Thoracic aorta (tissue), 2 donors: Measurements from ENCODE around the gene HDAC4. TPM values are rescaled to one million over a fixed set of nuclear protein-coding genes. Genes with fewer than 3 reads are reported as not detected.

Experiments
- ATAC-seq: fragments of 150-250 bp; one replicate; pipeline ENCODE4 v1.8.0; 2017; ENCODE audit warnings: low read depth; ENCODE audit not compliant: insufficient number of reproducible peaks, low FRiP score
- DNase-seq: peaks from one replicate; pipeline ENCODE4 v3.0.0-alpha.2; 2020; ENCODE audit warnings: low spot score
- H3K27ac ChIP-seq, 2 donors: fragments of 200-600 bp; sonication (generic); 1 replicate in 1 of 2; 2 replicates in 1 of 2; pipeline ENCODE4 v1.5.1; 2016; ENCODE audit warnings: mild to moderate bottlenecking in 2 of 2, moderate library complexity in 2 of 2
- H3K27me3 ChIP-seq: fragments of 200-600 bp; sonication (generic); replicated peaks from 2 replicates; pipeline ENCODE4 v1.6.0; 2016; ENCODE audit warnings: mild to moderate bottlenecking; ENCODE audit not compliant: insufficient read depth
- H3K36me3 ChIP-seq: fragments of 200-600 bp; sonication (generic); one replicate; pipeline ENCODE4 v1.5.1; 2016
- H3K4me1 ChIP-seq, 2 donors: fragments of 200-600 bp; sonication (generic); 1 replicate in 1 of 2; 2 replicates in 1 of 2; pipeline versions ENCODE4 v1.5.1 to v1.6.0; 2016; ENCODE audit warnings: low read depth in 2 of 2, mild to moderate bottlenecking in 1 of 2; ENCODE audit not compliant: control insufficient read depth in 1 of 2
- H3K4me3 ChIP-seq: fragments of 200-600 bp; sonication (generic); 2 replicates; pipeline ENCODE4 v1.5.1; 2016; ENCODE audit warnings: mild to moderate bottlenecking
- H3K9me3 ChIP-seq: fragments of 200-600 bp; sonication (generic); 2 replicates; pipeline ENCODE4 v1.5.1; 2016
- total RNA-seq, 2 donors: library from RNA; depleted of rRNA; stranded (reverse); fragments of >200 nt; gene quantifications; one replicate each; pipeline versions ENCODE4 v1.1.0 to v1.2.3, GENCODE V29; 2016
- TF ChIP-seq, protein P1 (sequence below): fragments of 200-600 bp; sonication (generic); IDR thresholded peaks from one replicate; pipeline ENCODE4 v1.5.1; 2019; ENCODE audit warnings: antibody characterized with exemption

Gene HDAC4
- total RNA-seq, 2 donors from 2014 or later, result 79.2 to 163 TPM

DNA sequence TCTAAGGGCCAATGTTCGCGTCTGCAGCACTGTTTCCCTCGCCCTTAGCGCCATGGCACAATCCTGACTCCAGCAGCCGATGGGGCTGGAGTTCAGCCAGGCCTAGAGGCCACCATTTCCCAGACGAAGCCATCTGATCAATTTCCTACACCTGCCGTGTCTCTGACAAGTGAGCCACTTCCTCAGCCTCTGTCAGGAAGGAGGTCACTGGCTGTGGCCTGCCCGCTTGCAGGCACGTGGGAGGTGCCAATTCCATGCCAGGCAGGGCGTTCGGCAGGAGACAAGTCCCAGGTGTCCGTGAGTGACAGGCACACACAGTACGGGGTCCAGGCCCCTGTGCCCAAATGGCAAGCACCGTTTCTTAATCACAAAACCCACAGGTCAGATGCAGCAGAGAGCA lies 318.4 kb downstream of the HDAC4 start:
- TF ChIP-seq, protein P1, sequence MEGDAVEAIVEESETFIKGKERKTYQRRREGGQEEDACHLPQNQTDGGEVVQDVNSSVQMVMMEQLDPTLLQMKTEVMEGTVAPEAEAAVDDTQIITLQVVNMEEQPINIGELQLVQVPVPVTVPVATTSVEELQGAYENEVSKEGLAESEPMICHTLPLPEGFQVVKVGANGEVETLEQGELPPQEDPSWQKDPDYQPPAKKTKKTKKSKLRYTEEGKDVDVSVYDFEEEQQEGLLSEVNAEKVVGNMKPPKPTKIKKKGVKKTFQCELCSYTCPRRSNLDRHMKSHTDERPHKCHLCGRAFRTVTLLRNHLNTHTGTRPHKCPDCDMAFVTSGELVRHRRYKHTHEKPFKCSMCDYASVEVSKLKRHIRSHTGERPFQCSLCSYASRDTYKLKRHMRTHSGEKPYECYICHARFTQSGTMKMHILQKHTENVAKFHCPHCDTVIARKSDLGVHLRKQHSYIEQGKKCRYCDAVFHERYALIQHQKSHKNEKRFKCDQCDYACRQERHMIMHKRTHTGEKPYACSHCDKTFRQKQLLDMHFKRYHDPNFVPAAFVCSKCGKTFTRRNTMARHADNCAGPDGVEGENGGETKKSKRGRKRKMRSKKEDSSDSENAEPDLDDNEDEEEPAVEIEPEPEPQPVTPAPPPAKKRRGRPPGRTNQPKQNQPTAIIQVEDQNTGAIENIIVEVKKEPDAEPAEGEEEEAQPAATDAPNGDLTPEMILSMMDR, result no peak
- Histone ChIP-seq H3K4me3 (no peak overlapping the region), H3K4me1 (no peaks in the 10 kb centered on the region), H3K36me3 (peaks cover 23% of the 10 kb centered on the region), H3K27ac (no peak overlapping the region), H3K27me3 (no peaks in the 10 kb centered on the region), H3K9me3 (no peaks in the 10 kb centered on the region)
- DNase-seq, result no peak
- ATAC-seq, result no peak

DNA sequence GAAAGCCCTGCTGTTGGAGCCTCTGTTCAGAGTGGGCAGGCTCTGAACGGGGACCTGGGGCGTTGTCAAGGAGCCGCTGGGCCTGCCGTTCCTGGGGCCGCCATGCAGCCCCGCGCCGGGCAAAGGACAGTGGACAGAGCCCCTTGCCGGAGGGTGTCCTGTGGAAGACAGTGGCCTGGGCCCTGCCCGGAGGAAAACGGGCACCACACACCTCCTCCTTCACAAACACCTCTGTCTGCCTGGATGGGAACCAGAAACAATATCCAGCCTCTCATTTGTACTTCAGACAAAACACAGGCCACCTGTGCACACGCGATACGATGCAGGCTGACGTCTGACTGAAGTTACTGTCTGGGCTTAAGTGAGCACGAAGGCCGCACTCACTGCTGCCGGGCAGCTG lies 319.2 kb downstream of the HDAC4 start:
- Histone ChIP-seq H3K27me3 (no peaks in the 10 kb centered on the region), H3K4me1 (peaks cover 0 to 3% of the 10 kb centered on the region in 2 donors), H3K9me3 (no peaks in the 10 kb centered on the region), H3K36me3 (peaks cover 23% of the 10 kb centered on the region), H3K27ac (no peak overlapping the region), H3K4me3 (no peak overlapping the region)
- DNase-seq, result no peak
- ATAC-seq, result no peak
- TF ChIP-seq, protein P1, result no peak

DNA sequence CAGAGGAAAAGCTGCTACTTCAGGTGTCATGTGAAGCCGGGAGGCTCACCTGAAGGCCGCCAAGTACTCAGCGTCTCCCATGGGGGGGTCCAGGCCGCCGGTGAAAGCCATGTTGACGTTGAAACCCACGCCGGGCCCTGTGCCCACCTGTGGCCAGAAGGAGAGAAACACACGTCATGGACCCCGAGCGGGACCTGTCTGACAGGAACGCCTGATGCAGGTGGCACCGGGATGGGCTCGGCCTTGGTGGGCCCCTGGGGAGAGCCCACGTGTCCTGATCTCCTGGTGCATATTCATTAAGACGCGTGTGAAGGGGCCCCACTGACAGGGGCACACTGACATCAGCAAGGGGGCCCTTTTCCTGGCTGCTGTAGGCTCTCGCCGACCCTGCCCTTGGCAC lies 319.8 kb downstream of the HDAC4 start:
- Histone ChIP-seq H3K9me3 (no peaks in the 10 kb centered on the region), H3K27me3 (no peaks in the 10 kb centered on the region), H3K4me1 (peaks cover 0 to 8% of the 10 kb centered on the region in 2 donors), H3K4me3 (no peak overlapping the region), H3K27ac (no peak overlapping the region), H3K36me3 (peaks cover 23% of the 10 kb centered on the region)
- DNase-seq (no peak), ATAC-seq (no peak)
- TF ChIP-seq, protein P1, result no peak

DNA sequence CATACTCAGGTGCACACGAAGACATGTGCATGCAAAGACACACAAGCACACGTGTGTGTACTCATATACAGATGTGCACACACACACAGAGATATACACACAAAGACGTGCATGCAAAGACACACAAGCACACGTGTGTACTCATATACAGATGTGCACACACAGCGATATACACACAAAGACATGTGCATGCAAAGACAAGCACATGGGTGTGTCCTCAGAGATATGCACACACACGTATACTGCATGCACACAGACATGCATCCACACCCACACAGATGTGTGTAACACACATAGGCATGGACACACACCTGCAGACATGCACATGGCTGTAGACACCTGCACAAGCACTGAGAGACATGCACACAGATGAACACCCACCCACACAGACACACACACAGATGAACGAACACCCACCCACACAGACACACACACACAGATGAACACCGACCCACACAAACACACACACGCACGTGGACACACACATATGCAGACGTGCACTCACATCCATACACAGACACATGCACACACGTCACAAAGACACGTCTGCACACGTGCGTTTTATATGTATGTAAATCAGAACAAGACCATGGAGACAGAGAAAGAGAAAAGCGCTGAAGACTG lies 321.0 kb downstream of the HDAC4 start:
- TF ChIP-seq, protein P1, result no peak
- Histone ChIP-seq H3K9me3 (no peaks in the 10 kb centered on the region), H3K27ac (no peak overlapping the region), H3K27me3 (no peaks in the 10 kb centered on the region), H3K36me3 (peaks cover 23% of the 10 kb centered on the region), H3K4me3 (no peak overlapping the region), H3K4me1 (peaks cover 0 to 14% of the 10 kb centered on the region in 2 donors)
- ATAC-seq (no peak), DNase-seq (no peak)

DNA sequence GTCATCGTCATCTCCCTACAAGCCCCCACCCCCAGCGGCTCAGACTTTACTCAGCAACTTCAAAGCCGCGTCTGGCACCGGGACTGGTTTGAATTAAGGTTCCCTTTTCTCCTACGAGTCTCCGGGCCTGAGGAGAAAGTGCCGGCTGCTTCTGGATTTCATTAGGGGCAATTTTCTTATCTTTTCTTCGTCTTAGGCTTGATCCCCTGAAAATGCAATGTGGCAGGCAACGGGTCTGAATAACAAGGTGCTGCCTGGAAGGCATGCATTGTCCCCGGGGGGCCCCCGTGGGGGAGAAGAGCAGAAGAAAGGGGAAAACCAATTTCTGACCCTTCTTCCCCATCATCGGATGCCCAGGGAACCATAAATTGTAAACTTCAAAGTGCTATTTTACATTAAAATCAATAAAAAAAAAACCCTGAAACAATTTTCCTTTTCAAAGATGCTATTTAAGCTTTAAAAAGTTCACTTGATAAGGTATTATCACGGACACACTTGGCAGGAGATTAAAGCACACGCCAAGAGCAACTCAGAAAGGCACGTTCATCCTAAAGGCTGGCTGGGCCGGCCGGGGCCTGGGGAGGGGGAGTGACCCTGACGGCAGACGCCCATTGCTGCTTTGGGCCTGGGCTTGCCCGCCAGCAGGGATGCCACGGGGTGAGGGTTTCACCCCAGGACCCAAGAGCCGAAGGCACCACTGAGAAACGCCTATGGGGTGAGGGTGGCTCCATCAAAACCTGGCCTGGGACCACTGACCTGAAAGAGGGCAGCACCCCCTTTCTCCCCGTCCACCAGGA lies 322.5 kb downstream of the HDAC4 start:
- TF ChIP-seq, protein P1, result no peak
- no peak overlapping the region for H3K27ac ChIP-seq
- peaks cover 24% of the 10 kb centered on the region for H3K36me3 ChIP-seq
- no peak overlapping the region for H3K4me3 ChIP-seq
- no peaks in the 10 kb centered on the region for H3K27me3 ChIP-seq
- H3K4me1 ChIP-seq, result peaks cover 0 to 14% of the 10 kb centered on the region in 2 donors
- no peak for DNase-seq
- H3K9me3 ChIP-seq, result no peaks in the 10 kb centered on the region
- no peak for ATAC-seq
